Left lobe of liver (tissue), 2 donors: Measurements from ENCODE around the gene TM9SF2. TPM values are rescaled to one million over a fixed set of nuclear protein-coding genes. Genes with fewer than 3 reads are reported as not detected.
"Not testable (repeated sequence)": the region's sequence is repeated elsewhere in the genome, so short reads cannot be mapped to it uniquely, and the experiment has no call there.

Source experiments
- ATAC-seq: fragments of 200-7000 bp; cut with Tn5 transposase; one replicate; pipeline ENCODE4 v1.9.1; 2020; ENCODE audit warnings: mild to moderate bottlenecking, moderate library complexity
- DNase-seq: peaks from one replicate; pipeline ENCODE4 v3.0.0-alpha.2; 2020; ENCODE audit warnings: low spot score
- total RNA-seq: library from RNA; stranded (reverse); gene quantifications from one replicate; pipeline ENCODE4 v1.2.1, GENCODE V29; 2021
- donor health status: DM: no; HTN: no; CAD: no; lungs with moderate emphysema.
- donor health status: DM: no; HTN: yes; CAD: no.

The TM9SF2 gene
- total RNA-seq, 1 donor from 2014 or later = 90.8 TPM

DNA sequence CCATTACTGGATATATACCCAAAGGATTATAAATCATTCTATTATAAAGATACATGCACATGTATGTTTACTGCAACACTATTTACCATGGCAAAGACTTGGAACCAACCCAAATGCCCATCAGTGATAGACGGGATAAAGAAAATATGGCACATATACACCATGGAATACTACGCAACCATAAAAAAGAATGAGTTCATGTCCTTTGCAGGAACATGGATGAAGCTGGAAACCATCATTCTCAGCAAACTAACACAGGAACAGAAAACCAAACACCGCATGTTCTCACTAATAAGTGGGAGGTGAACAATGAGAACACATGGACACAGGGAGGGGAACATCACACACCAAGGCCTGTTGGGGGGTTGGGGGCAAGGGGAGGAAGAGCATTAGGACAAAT lies 9.5 kb upstream of the TM9SF2 start:
- not testable (repeated sequence) for ATAC-seq, DNase-seq

DNA sequence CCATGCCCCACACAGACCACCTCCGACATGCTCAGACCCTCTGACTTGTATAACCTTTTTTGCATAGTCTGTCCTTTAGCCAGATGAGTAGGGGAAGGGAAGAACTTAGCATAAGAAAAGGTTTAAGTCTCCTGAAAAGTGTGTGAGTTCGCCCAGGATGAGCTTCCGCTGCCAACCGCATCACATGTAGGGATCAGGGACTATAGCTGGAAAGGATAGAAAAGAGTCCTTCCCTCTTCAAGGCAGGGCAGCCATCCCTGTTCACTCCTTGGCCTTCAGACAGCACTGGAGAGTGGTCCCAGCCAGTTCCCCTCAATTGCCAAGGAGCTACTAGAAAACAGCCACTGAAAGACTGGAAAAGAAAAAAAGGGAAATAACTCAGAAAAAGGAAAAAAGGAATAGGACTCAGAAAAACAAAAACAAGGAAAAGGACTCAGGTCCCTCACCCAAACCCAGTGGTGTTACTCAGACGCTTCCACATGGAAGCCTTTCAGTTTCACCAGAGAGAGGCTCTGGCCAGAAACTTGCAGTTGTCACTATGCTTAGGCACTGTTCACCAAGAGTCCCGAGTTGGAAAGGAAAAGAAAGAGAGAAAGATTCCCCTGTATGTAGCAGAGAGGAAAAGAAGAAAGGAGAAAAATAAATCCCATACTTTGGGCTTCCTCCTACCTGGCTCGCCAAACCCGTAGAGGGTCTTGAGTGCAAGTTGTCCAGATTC lies 5.6 kb upstream of the TM9SF2 start:
- ATAC-seq = peak; percentile 15

DNA sequence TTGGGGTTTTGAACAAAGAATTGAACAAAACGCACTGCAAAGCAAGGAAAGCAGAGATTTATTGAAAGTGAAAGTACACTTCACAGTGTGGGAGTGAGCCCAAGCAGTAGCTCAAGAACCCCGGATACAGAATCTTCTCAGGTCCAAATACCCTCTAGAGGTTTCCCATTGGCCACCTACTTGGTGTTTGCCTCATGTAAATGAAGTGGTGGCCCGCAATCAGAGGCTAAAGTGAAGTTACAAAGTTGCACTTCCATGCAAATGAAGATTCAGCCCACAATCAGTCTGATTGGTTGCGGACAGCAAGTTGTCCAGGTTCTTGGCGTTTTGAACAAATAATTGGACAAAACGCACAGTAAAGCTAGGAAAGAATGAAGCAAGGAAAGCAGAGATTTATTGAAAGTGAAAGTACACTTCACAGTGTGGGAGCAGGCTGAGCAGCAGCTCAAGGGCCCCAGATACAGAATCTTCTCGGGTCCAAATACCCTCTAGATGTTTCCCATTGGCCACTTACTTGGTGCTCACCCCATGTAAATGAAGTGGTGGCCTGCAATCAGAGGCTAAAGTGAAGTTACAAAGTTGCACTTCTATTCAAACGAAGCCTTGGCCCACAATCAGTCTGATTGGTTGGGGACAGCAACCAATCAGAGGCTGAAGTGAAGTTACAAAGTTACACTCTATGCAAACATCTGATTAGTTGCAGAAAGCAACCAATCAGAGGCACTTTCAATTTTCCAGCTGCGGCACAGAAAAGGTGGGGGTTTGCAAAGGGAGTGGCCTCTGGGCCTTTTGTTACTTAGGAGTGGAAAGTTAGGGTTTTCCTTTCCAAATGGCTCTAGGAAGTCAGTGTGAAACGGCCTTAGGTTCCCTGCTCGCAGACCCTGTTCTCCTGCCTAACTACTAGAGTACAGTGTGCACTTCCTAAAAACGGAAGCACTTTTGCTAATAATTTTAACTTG lies 4.8 kb upstream of the TM9SF2 start:
- ATAC-seq (peak; percentile 51), DNase-seq (peak; percentile 84)

More for the DNA sequence above, 5.6 kb upstream of the TM9SF2 start:
- no peak for DNase-seq

DNA sequence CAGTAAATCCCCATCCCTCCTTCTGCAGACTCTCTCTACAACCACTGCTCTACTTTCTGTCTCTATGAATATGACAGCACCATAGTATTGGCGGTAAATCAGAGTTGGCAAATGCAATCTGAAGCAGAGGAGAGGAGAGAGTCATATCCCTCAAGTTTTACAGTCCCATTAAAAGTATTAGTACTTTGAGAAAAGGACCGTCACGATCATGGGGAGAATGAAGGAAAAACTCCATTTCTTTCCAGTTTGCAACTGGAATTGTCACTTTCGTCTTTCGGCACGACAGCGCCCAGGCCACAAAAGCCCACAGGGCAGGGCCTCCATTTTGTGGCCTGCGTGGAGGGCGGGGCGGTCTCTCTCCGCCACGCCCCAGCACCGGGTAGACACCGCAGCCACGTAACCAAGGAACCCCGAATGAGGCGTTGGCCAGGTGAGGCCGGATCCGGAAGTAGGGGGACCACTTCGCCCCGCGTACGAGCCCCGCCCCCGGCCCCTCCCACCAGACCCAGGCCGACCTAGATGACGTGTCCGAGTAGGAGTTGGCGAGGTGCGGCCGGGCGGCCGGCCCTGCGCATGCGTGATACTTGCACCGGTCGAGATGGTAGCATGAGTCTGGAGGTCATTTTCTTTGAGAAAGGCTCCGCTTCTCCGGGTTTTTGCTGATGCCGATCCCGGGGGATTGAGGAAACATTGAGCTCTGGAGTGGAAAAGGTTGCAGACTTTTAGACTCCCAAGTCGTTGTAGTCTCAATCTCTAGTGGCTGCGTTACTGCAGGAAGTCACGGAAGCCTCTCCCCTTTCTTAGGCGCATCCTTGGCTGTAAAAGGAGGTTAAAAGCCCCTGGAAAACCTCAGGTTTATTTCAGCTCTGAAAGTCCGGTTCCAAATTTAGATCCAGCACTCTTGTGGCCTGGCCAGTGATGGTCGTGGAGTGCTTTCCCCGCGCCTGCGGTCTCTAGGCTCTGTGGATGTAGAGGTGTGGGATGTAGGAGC lies 2.8 kb upstream of the TM9SF2 start:
- peak; percentile 77 for ATAC-seq
- peak; percentile 99 for DNase-seq

DNA sequence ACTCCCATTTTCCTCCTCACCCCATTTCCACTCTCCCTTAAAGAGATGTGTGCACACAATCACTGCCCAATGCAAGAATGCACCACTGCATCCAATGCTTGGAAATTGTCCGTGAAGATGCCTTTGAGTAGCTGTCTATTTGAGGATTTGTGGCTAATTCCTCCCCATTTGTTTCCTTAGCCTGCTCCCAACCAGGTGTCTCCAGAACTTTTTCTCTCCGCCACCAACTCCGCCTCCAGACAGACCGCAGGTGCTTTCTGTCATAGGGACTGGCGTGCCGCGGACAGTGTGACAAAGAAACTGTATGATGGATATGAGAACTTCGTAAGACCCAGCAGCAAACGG lies 461 bp upstream of the TM9SF2 start:
- ATAC-seq = no peak

DNA sequence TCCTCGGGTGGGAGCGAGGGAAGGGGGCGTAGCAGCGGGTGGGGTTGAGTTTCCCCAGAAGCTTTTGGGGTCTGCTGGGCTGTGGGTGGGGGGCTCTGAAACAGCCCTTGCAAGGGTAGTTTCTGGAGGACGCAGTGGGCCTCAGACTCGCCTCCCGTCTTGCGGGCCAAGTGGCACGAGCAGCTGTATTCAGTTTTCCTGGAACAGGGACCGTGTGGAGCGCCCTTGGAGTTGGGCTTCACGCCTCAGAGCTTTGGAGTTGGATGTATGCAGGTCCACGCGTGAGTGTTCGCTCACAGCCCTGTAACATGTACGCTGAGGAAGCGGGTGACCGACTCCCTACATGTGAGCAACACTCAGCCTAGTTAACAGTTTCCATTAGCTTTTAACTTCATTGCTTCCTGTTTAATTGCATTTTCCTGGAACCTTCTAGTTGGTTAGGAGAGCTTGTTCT lies 603 bp downstream of the TM9SF2 start:
- ATAC-seq (peak; percentile 3), DNase-seq (peak; percentile 56)

More for the DNA sequence above, 461 bp upstream of the TM9SF2 start:
- DNase-seq = no peak

DNA sequence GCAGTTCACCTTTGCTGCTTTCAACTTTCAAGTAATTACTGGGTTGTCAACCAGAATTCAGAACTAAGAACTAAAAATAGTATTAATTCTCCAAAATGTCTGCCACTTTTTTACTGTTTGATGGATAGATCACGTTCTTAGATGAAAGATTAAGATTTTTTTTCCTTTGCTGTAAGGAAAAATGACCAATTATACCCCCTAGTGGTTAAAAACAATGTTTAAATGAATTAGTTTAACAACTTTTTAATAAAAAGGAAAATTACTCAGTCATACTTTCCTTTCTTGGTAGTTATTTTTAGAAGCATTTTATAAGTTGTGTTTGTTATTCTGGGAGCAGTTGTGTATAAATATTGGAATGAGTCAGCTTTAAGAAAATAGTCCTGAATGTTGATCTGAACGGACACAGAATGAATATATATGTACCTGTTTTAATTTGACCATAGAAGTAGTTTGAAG lies 4.6 kb downstream of the TM9SF2 start:
- DNase-seq = no peak
- no peak for ATAC-seq

DNA sequence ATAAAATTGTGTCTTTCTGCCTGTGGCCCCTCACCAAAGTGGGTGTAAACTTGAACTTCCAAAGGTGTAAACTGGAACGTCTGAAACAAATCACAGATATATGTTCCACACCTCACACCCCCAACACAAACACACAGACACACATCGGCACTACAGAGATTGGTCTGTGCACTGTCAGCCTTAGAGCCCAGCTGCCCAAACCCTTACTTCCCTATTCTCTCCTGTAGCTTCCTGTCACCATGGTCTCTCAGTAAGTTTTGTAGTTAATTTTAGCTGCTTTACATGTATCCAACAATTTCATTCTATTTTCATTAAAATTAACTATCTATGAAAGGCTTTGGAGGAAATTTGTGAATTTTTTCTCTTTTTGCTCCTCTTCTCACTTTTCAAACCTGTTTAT lies 5.4 kb downstream of the TM9SF2 start:
- ATAC-seq = peak; percentile 66

DNA sequence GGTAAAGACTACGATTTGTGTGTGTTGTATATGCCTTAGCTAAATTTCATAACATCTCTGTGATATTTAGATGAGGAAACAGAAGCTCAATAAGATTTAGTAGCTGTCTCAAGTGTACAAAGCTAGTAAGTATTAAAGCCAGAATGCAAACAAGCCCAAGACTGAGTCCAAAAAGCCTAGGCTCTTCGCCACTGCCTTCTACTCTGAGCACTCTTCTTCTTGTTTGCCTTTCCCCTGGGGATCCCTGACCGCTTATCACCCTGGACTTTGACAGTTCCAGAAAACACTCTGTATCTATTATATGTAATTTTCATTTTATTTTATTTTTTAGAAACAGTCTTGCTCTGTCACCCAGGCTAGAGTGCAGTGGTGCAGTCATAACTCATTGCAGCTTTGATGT lies 5.8 kb downstream of the TM9SF2 start:
- no peak for DNase-seq
- peak; percentile 78 for ATAC-seq

More for the DNA sequence above, 5.4 kb downstream of the TM9SF2 start:
- no peak for DNase-seq

DNA sequence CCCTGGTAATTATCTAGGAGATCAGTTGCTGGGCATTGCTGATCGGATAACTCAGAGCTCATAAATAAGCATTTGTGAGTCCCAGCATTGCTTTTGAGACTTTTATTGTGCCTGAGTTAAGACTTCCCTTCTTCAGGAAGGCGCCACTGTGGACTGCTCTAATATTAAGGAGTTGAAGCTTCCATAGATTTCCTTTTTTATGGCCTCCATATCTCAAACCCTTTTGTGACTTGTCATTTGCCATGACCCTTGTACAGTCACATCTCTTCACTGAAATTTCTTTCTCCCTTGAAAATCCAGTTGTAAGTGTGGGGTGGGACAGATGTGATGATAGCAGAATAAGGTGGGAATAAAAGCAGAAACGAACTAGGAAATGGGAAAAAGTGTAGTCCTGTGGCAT lies 6.3 kb downstream of the TM9SF2 start:
- DNase-seq = no peak
- no peak for ATAC-seq

DNA sequence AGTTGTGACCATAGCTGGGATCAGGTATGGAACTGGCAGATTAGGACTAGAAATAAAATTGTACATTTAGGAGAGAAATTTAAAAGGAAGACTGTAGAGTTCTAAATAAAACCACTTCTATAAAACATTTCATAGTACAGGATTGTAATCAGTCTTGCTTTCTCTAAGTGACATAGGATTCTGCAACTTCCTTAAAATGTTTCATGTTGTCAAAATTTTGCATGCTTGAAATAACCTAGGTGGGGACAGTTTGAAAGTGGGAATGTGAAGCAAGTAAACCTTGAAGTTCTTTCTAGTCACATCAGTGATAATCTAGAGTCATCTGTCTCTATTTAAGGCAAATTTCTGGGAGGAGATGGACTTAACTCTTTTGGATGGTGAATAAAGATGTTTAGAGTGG lies 6.7 kb downstream of the TM9SF2 start:
- ATAC-seq (no peak), DNase-seq (no peak)

DNA sequence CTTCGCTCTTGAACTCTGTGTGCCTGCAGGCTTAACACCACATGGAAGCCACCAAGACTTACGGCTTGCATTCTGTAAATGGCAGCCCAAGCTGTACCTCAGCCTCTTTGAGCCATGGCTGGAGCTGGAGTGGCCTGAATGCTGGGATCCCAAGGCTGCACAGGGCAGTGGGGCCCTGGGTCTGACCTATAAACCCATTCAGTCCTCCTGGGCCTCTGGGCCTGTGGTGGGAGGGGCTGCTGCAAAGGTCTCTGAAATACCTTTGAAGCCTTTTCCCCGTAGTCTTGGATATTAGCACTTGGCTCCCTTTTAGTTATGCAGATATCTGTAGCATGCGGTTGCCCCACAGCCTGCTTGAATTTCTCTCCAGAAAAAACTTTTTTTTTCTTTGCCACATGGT lies 8.2 kb downstream of the TM9SF2 start:
- ATAC-seq (no peak), DNase-seq (no peak)

DNA sequence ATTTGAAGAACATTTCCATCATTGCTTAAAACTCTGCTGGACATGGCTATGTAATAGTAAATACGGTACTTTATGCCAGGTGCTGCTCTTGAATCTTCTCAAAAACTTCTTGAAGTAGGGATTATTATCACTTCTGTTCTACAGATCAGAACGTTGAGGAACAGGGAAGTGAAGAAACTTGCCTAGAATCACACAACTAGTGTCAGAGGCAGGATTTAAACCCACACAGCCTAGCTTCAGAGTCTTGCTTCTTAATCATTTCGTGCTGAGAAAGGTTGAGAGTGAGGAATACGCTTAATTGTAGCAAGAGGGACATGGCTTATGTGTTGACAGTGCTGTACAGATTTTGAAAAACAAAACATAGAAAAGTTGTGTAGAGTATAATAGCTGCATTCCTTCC lies 13.5 kb downstream of the TM9SF2 start:
- no peak for ATAC-seq
- no peak for DNase-seq

DNA sequence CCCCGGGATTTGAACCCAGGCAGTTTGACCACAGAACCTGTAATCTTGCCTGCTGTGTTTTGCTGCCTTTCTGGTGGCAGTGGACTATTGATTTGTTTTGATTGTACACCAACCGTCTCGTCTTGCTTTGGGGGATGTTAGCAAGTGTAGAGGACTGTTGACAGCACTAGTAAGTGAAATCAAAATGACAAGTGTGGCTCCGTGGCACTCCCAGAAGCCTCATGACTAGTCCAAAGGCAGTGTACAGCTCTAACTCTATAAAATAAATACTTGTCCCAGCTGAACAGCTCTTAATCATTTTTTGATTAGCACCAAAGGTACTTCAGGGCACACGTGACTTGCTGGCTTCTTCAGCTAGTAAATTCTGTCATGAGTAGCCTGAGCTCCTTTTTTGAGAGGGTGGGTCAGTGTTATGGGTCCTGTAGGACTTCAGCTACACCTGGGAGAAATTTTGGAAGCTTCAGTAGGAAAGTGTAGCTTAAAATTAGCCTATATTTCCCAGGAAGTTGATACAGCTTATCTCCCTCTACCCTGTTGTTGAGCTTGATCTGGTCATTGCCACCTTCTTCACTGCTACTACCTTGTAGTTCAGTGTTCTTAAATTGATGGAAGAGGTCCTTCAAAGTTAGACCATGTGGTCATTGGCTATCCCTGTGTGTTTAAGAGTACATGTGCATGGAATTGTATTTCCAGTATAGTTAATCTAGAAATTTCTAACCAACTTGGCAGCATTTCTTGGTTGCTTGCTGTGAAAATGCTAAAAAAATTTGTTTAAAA lies 15.1 kb downstream of the TM9SF2 start:
- peak; percentile 55 for ATAC-seq
- DNase-seq = no peak

DNA sequence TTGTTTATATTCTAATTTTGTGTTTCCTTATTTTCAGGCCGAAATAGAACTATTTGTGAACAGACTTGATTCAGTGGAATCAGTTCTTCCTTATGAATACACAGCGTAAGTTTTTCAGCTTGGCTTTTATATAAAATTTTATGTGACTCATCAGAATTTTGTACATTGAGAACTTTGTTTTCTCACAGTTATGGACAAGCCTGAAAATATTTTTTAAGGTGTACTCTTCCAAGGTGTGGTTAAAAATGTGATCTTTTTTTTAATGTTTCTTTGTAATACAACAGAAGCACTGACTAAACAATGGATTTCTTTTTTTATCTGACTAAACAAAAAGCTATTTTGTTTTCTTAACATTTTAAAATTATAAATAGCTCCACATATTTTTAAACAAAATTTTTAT lies 16.3 kb downstream of the TM9SF2 start:
- ATAC-seq = no peak
- no peak for DNase-seq

DNA sequence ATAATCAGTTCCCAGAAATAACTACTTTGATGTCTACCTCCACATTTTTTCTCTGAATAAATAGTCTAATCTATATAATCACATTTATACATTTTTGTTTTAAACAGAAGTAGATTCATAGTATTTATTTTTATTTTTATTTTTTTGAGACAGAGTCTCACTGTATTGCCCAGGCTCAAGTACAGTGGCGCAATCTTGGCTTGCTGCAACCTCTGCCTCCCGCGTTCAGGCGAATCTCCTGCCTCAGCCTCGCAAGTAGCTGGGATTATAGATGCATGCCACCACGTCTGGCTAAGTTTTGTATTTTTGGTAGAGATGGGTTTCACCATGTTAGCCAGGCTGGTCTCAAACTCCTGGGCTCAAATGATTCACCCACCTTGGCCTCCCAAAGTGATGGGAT lies 16.7 kb downstream of the TM9SF2 start:
- ATAC-seq = no peak
- no peak for DNase-seq

DNA sequence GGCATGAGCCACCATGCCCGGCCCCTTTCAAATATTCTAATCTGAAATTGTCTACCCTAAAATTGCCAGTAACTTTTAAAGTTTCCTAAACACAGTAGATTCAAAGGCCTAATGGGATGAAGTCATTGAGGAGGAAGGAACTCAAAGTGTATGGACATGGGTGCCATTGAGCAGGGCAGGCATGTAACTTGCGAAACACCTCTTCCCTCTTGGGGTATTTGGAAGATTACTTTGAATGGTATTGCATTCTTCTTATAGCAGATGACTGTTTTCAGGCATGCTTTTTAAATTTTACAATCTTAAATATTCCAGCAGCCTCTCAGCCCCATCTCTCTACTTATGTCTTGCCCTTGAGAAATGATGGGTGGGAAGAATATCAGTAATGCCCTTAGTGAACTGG lies 21.0 kb downstream of the TM9SF2 start:
- no peak for ATAC-seq
- no peak for DNase-seq

DNA sequence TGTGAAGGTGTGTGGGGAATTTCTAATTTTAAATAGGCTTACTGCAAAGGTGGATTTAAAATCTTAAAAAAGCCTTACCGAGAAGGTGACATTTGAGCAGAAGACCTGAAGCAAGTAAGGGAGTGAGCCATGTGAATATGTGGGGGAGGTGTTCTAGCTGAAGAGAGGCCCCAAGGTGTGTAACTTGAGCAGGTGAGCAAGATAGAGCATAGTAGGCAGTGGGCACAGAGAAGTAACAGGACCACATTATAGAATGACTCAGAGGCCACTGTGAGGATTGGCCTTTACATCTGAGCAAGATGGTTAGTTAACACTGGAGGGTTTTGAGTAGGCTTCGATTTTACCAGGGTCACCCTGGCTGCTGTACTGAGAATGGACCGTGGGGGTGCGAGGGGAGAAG lies 22.6 kb downstream of the TM9SF2 start:
- ATAC-seq = no peak
- no peak for DNase-seq

DNA sequence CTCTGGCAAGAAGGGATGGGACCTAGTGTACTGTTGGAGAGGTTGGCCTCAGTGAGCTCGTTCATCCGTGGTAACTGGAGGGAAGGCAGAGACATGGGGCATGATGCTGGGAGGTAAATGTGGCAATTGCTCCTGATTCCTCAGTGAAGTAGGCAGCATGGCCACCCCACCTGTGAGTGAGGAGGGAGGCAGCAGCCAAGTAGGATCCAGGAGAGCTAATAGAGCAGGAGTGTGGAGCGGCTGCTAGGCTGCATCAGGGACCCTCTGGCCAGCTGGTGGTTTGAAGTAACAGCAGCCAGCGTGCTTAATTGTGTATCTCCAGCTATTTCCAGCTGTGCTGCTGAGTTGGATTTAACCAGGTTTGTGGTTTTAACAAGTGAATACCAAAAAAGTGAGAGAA lies 24.7 kb downstream of the TM9SF2 start:
- ATAC-seq (no peak), DNase-seq (no peak)

DNA sequence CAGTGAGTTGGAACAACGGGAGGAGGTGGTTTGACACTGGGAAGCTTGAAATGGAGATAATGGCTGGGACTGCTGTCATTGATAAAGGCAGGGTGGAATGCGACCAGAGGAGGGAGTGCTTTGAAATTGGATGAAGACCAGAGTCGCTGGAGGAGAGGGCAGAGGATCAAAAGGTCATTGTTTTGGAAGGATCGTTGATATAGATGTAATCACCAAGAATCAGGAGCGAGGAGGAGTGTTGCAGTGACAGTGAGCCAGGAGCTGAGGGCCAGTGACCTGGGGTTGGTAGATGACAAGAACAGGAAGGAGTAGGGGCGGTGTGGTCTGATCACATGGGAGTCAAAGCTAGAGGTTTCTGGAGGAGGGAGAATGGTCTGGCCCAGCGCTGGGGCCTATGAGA lies 25.3 kb downstream of the TM9SF2 start:
- peak; percentile 57 for DNase-seq
- peak; percentile 85 for ATAC-seq
